GM04504 (cell line): Measurements from ENCODE around the gene CAMTA1.

ENCODE experiments used
- DNase-seq: peaks from one replicate; pipeline ENCODE4 v3.0.0-alpha.2; 2012; ENCODE audit warnings: low read depth

Gene CAMTA1

DNA sequence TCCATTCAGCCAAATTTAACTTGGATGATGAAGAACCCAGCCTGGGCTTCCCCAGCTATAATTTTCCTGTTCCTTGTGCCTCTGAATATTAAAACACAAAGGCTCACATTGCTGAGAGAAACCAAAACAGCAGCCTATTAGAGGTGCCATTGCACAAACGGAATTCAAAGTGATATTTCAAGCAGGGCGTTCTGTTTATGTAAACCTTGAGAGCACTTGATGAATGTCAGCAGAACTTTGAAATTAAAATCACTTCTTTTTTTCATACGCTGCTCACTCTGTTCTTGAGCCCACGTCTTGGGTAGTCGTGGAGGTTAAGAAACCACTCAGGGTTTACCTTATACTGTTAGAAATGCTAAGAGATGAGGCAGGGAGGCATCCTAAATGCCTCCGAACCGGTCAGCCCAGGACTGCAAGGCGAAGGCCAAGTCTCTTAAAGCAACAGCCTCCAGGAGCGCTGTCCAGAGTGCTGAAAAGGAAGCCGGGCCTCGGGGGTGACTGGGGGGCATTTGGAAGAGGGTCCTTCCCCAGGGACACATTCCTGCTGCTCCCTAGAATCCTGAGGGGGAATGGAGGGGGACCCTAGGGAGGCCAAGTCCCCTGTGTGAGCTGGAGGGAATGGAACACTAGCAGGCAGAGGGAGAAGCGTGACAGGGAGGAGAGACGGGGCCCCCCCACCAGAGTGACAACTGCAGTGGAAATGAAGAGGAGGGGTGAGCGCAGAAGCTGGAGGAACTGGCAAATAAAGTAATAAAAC is 831.0 kb downstream of the CAMTA1 start:
- peak; percentile 11 for DNase-seq

DNA sequence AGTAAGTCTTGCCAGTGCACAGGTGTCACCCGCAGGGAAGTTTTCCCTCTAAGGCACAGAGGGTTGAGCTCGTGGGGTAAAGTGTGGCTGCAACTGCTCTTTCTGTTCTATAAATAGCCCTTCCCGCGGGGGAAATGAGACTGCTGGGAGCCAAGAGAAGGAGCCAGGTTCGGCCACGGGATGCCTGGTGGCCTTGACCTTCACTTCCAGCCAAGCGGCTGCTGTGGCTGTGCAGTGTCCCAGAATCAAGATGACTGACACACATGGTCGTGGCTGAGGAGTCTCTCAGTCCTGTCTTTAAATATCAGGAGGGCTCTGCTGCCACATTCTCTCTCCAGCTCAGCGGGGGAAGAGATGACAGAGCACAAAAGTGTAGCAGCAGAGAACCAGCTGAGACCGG is 831.7 kb downstream of the CAMTA1 start:
- DNase-seq, result no peak

DNA sequence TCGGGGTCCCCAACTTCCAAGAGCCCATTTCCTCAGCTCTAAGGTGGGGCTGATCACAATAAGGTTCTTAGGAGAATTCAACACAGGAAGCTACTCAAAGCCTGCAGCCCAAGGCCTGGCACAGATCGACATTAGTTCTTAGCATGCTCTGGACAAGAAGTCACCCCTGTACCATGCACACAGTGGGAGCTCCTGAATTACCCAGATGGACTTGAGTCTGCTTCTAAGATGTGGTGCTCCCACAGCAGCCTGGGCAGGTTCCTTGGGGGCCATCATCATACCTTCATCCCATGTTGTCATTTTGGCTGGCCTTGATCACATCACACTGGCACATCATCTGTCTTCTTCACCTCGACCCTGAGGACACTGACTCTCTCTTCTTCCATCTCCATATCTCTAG is 832.6 kb downstream of the CAMTA1 start:
- DNase-seq, result no peak

DNA sequence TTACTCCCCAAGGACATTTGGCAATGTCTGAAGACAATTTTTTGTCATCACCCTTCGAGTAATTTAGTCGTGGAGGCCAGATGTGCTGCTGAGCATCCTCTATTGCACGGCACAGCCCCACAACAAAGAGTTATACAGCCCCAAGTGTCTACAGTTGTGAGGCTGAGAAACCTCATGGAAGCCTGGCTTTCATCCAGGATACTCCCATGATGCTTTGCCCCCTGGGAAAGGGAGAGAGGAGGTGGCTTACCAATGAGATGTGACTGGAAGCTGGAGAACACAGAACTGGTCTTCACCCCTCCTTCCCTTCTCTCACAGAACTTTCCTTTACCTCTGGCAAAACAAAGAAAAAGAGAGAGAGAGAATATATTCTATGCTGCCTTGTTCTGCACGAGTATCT is 834.9 kb downstream of the CAMTA1 start:
- no peak for DNase-seq

DNA sequence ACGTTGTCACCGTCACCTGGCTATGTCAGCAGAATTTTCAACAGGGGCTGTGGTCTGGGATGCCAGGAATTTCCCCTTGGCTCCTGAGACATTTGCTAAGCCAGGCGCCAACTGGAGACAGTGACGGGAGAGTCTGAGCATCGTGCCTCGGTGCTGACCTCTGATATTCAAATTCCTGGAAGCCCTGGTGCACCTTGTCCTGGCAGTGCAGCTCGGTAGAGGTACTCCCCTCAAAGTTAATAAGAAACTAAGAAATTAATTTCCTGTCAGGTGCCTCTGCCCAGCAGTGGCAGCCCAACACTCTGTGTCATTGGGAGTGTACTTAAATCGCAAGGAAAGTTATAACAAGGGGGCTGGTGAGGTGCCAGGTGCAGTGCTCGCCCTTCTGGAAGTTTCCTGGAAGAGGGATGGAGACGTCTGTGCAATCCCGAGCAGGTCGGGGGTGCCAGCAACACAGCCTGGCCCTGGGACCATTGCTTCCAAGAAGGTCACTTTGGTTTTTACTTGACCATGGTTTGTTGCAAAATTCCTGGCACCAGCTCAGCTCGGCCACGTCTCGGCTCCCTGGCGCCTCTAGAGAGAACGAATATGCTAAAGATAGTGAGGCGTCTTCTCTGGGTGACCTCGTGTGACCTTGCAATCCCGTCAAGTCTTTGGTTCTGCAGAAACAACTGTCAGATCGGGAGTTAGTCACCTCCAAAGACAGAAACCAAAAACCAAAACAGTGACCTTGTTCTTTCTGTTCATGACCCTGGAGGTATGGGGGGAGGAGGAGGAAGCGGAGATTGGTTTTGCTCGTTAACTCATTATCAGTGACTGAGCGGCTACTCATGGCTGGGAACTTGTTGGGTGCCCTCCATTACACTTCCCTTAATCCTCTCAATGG is 836.3 kb downstream of the CAMTA1 start:
- DNase-seq, result no peak

DNA sequence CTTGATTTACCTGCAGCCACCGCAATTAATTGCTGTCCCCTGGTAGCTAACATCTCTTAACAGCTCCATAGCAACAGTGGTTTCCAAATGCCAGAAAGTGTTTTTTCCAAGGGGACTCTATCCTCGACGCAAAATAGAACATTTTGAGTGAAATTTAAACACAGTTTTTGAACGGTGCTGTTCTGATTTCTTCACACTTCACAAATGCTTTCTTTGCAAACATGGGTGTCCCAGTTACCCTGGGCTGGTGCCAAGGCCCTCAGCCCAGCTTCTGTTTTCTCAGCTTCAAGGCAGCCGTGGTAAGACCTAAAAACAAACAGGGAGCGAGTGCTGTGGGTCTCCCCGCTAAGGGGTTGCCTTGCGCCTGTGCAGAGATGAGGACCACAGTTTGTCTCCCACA is 838.6 kb downstream of the CAMTA1 start:
- DNase-seq, result no peak

DNA sequence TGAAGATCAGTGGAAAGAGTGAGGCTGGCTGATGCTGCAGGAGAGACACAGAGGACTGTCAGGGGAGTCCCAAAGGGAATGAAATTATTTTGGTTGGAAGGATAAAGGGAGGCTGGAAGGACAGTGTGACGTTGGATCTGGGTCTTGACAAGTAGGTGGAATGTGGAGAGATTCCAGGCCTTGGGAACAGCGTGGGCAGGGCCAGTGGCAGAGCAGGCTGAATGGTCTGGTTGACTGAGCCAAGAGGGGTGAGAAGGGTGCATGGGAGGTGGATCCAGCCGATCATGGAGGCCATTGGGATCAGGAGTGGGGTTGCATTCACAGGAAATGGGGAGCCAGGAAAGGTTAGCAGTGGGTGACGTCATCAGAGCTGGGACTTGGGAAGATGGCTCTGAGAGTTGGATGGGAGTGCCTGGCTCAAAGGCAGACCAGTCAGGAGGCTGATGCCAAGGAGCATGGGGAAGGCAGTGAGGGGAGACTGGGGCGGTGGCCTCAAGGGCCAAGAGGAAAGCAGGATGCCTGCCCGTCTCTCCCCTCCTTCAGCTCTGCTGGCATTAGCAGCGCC is 839.6 kb downstream of the CAMTA1 start:
- no peak for DNase-seq

DNA sequence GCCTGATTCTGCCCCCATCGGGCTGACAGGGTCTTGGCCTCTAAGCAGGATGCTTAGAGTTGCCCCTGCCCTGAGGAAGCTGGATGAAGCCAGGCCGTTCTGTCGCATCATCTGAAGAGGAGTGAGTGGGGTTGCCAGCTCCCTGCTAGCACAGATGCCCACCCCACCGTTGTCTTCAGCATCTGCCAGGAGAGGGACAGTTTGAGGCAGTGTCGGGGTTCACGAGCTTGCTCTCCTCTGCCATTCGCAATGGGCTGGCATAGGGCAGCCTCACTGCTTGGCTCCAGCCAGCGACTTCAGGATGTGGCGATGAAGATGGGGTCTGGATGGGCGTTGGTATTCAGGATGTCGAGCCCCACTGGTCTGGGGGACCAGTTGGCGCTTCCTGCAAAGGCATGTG is 840.1 kb downstream of the CAMTA1 start:
- no peak for DNase-seq

DNA sequence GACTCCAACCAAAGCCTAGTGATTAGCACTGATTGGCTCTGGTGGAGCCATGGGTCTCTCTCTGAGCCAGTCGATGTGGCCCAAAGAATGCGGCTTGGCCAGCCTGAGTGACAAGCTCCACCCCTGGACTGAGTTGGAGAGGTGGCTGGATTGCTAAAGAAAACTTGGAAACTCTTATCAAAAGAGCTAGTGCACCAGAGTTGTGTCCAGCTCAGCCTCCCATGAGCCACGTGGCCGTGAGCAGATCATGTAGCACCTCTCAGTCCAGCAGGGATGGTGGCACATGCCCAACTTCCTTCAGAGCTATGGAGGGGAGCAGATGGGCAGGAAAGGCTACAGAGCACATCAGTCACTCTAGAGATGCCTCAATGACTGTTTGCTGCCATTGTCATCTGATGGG is 843.0 kb downstream of the CAMTA1 start:
- no peak for DNase-seq

DNA sequence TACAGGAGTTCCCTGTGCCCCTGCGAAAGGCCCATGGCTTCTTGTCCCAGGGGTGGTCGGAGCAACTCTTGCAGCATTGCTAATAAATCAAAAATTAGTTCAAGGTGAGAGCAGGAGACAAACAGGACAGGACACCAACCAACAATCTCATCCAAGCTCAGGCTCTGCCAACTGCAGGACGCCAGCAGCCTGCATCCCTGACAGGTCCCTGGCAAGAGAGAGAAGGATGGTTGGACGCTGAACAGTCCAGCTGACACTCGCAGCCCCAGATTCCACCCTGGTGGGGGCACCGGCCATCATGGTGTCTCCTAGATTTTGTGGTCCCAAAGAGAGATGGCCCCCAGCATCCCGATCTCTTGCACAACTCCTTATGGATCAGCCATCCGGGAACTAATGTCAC is 843.8 kb downstream of the CAMTA1 start:
- no peak for DNase-seq

DNA sequence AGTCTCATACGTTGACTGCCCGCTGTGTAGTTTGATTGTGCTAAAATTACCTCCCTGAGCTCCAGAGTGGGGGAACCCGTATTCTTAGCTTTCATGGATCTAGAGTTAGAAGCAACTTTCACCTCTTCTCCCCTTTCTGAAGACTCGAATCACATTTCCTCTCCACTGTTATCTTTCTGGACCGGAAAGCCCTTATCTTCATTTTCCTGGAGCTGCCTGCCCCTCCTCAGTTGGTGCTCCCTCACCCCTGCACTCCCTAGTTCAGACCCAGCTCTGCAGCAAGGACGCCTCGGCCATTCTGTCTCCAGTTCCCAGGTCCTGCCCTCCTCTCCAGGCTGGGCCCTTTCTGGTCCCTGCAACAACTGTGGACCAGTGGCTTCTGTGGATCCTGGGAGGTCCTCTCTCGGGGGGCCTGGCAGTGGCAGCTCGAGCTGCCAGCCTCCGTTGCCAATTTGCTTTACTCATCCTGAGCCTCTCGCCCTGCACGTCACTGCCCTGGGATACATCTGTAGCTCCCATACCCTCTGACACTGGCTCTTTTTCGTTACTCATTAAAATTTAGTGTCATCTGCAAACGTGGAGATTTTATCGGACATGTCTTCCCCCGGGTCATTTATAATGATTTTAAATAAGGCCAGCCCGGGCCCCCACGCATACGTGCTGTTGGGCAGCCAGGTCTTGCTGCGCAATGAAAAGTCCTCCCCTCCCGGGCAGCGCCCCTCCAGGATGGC is 844.4 kb downstream of the CAMTA1 start:
- DNase-seq, result no peak

DNA sequence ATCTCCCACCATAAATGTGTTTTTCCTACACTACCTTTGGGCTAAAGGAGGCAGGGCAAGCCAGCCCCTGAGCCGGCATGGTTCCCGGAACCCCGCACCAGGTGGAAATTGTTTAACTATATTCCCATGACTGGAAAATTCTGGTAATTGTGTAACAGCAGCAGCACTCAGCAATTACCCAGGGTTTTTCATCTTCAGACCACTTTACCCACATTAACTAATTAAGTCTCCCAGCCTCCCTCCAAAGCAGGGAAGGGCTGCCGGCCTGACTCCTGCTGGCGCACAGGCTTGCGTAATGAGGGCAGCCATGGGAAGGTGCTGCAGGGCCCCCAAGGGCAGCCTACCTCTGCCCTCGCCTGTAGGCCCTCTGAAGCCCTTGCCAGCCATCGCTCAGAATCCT is 845.1 kb downstream of the CAMTA1 start:
- no peak for DNase-seq

DNA sequence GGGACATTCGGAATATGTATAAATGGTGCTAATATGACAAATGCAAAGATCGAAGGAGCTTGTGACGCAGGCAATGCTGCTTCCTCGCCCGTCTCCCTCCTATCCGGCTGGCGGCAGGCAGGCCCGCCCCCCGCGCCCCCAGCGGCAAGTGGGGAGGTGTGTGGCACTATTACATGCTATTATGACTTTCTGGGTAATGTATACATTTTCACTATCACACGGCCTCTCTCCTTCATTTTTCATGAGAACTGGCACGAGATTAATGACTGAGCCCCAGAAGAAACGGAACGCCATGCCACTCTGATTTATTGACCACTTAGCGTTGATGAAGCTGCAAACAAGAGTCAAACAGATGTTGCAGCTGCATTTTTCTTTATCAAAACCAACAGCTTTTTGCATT is 846.9 kb downstream of the CAMTA1 start:
- DNase-seq, result no peak

DNA sequence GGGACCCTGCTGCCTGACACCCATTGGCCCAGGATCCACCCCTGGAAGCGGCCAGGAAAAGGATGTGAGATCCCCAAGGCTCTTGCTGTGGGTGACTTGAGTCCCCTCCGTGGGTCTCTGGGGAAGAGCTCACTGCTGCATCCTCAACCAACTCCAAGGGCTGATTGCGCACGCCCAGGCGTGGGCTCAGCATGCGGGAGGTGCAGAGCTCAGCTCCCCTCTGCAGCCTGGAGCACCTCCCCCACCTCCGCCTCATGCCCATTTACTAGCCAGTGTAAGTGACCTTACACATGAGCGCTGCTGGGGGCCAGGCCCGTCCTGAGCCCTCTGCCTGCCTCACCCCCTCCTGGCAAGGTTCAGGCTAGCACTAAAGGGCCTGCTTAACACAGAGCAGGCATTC is 847.4 kb downstream of the CAMTA1 start:
- no peak for DNase-seq

DNA sequence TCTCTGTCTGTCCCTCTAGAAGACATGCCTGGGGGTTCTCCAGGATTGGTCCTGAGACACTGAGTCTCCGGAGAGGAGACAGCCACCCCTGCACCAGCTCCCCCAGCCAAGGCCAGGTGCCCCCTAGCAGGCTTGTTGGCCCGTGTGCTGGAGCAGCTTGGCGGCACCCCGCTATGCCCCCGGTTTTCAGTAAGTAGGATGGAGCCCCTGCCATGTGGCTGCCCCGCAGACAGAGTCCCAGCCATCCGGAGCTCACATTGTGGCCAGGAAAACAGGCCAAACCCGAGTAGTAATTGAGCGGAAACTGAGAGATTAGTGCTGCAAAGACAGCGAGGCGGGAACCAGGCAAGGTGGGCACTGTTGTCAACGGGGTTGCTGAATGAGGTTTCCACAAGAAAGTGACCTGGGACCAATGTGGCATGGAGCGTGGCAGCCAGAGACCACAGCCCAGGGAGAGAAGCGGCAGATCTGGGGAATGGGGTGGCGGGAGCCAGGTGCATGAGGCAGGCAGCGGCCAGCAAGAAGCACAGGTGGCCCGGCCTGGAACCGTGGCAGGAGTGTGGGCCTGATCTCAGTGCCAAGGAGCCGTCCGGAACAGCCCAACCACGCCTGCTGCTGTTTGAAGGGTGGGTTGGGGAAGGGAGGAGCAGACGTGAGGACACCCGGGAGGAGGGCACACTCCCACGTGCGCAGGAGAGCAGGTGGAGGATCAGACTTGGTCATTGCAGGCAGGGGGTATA is 848.4 kb downstream of the CAMTA1 start:
- no peak for DNase-seq

DNA sequence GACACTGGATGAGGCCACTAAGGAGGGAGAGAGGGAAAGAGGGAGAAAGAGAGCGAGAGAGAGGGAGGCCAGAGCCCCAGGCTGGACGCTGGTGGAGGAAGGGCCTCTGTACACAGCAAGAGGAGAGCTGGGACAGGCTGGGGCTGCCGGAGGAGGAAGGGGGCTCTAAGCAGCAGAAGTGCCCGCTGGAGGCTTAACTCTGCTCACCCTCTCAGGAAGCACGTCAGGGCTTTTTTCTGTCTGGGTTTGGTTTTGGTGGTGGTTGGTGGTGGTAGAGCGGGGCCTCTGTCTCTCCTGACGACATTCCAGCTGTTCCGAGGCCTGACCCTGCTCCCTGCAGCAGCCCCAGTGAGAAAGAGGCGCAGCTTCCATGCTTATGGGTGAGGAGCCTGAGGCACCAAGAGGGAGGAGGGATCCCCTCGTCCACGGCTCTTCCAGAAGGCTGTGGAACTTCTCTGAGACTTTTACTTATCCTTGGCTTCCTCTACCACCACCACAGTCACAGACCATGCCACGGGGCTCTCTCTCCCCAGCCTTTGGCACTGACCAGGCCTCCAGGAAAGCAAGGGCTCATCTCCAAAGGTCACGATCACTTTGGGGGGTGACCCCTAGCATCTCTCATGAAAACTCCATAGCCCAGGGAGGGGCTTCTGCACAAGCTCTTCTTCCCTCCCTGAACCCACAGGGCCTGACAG is 849.4 kb downstream of the CAMTA1 start:
- no peak for DNase-seq

DNA sequence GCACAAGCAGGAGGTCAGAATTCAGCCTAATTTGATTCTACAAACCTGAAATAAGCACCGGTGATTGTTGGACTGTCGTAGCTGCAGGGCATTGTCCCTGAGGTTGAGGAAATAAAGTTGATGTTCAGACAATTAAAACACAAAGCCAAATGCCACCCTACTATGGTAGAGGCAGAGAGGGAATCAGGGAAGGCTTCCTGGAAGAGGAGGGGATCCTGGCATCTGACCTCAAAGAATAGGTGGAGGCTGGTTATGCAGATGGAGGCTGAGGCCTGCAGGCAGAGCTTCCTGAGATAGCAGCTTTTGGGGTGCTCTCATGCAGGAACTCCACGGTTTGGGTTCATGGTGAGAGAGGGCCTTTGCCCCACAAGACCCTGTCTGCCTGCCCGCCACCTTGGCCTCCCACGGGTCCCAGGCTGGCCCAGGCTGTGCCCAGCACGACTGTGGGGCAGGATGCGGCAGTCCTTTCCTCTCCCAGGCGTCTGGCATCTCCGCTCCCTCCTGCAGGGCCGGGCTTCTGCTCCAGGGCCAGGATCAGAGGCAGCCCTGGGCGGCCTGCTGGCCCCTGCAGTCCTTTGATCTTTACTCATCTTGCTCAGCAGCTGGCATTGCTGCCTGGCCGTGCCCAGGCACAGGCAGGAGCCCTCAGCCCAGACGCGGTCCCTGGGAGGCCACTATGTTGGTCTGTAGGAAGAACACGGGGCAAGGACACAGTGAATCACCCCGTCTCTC is 851.7 kb downstream of the CAMTA1 start:
- DNase-seq, result no peak

DNA sequence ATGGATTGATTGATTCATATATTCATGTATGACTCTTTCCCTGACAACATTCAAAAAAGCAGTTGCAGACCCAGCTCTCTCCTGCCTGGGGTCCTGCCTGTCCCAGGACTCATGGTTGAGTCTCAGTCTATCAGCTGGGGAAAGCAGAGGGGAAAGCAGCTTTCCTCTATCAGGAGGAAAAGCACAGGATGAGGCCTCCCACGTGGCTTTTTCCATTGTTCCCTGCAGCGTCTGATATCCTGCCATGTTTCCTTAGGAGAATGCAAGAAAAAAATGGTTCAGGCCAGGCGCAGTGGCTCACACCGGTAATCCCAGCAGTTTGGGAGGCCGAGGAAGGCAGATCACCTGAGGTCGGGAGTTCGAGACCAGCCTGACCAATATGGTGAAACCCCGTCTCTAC is 852.8 kb downstream of the CAMTA1 start:
- DNase-seq, result no peak

DNA sequence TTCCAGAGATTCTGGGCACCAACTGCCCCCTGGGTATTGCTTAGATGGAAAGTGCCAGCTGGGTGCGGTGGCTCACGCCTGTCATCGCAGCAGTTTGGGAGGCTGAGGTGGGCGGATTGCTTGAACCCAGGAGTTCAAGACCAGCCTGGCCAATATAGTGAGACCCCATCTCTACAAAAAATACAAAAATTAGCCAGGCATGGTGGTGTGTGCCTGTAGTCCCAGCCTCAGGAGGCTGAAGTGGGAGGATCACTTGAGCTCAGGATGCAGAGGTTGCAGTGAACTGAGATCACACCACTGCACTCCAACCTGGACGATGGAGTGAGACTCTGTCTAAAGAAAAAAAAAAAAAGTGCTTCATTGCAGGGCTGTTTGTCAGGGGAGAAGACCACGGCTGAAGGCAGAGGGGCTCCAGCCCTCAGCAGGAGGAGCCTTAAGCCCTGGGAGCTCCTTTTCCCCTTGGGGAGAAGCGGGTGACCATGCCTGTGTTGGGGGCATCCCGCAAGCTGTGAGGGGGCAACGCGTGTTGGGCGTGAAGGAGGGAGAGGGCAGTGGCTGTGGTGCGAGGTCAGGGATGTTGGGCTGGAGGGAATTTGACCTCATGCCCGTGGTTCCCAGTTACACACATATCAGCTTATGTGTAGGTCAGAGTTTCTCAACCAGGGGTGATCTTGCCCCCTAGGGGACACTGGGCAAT is 854.3 kb downstream of the CAMTA1 start:
- DNase-seq, result no peak

DNA sequence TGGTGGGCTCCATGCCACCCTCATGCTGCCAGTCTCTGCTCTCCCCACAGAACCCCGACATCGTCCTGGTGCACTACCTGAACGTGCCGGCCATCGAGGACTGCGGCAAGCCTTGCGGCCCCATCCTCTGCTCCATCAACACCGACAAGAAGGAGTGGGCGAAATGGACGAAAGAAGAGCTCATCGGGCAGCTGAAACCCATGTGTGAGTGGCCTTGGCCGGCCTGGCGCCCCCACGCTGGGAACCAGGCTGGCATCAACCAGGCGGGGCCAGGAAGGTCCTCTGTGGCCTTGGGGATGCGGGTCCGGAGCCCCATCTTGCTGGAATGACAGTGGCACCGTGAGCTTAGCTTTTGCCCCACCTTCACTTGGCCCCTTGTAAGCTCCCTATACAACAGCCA is 855.1 kb downstream of the CAMTA1 start:
- DNase-seq, result no peak
